Cardiac fibroblast (primary cell): ENCODE results near the gene DCAF12.
"Not testable (repeated sequence)": the region's sequence is repeated elsewhere in the genome, so short reads cannot be mapped to it uniquely, and the experiment has no call there.

ENCODE experiments used
- DNase-seq, 2 donors: peaks; one replicate each; pipeline versions ENCODE4 v3.0.0 to v3.0.0-alpha.2; 2010; ENCODE audit warnings: low read depth in 2 of 2
- H3K4me3 ChIP-seq, 2 donors: replicated peaks in 1 of 2; 1 replicate in 1 of 2; 2 replicates in 1 of 2; pipeline ENCODE4 v1.5.1; 2011; ENCODE audit warnings: low read depth in 2 of 2, low read length in 2 of 2, mild to moderate bottlenecking in 2 of 2, moderate library complexity in 1 of 2
- CTCF ChIP-seq: IDR thresholded peaks from one replicate; pipeline ENCODE4 v1.5.1; 2011; ENCODE audit warnings: low read depth, mild to moderate bottlenecking, low read length, inconsistent platforms

DCAF12 gene

GRCh38 chr9:34140853-34141252 is 14.4 kb upstream of the DCAF12 start:
- peak in 1 of 2 donors; percentile 8 for DNase-seq
- no peak for TF ChIP-seq CTCF
- no peak overlapping the region for H3K4me3 ChIP-seq

GRCh38 chr9:34139477-34140146 is 13.1 kb upstream of the DCAF12 start:
- TF ChIP-seq CTCF, result peak; percentile 42
- H3K4me3 ChIP-seq, result no peak overlapping the region
- DNase-seq, result peak; percentile 93 to 98

- H3K4me3 ChIP-seq, DNase-seq: not testable (repeated sequence)
These were observed 12.1 kb upstream of the DCAF12 start for GRCh38 chr9:34138644-34139043.

GRCh38 chr9:34134521-34134920 is 8.0 kb upstream of the DCAF12 start:
- no peak for DNase-seq
- no peak for TF ChIP-seq CTCF
- no peak overlapping the region for H3K4me3 ChIP-seq

GRCh38 chr9:34133436-34133949 is 7.0 kb upstream of the DCAF12 start:
- no peak overlapping the region for H3K4me3 ChIP-seq
- no peak for TF ChIP-seq CTCF
- no peak for DNase-seq

GRCh38 chr9:34131571-34131970 is 5.1 kb upstream of the DCAF12 start:
- TF ChIP-seq CTCF, result no peak
- no peak for DNase-seq

GRCh38 chr9:34127035-34127948 is 794 bp upstream of the DCAF12 start:
- no peak for TF ChIP-seq CTCF
- H3K4me3 ChIP-seq, result peak overlapping the region; percentile 93 to 99
- no peak for DNase-seq

More at GRCh38 chr9:34131571-34131970, 5.1 kb upstream of the DCAF12 start:
- no peak overlapping the region for H3K4me3 ChIP-seq
